Loucy (cell line): ENCODE measurements around the gene TASOR.

ENCODE experiments used
- H2AFZ ChIP-seq: fragments of 200-600 bp; sonication (generic); 2 replicates; pipeline ENCODE4 v1.6.0; 2016; ENCODE audit warnings: antibody characterized with exemption, mild to moderate bottlenecking, low read length, moderate library complexity
- H3F3A ChIP-seq: fragments of 200-600 bp; 2 replicates; pipeline ENCODE4 v1.6.0; 2016; ENCODE audit warnings: antibody characterized with exemption, low read depth, mild to moderate bottlenecking
- H3K27me3 ChIP-seq: fragments of 200-600 bp; sonication (generic); 2 replicates; pipeline ENCODE4 v1.6.1; 2014; ENCODE audit warnings: low read length, mild to moderate bottlenecking; ENCODE audit not compliant: insufficient read depth, poor library complexity, severe bottlenecking
- H3K36me3 ChIP-seq: fragments of 200-600 bp; sonication (generic); 2 replicates; pipeline ENCODE4 v1.6.1; 2016; ENCODE audit warnings: low read length; ENCODE audit not compliant: insufficient read depth
- H3K4me1 ChIP-seq: fragments of 200-600 bp; sonication (generic); 2 replicates; pipeline ENCODE4 v1.5.1; 2014; ENCODE audit warnings: low read length, mild to moderate bottlenecking; ENCODE audit not compliant: insufficient read depth, poor library complexity, severe bottlenecking
- H3K4me2 ChIP-seq: fragments of 200-600 bp; sonication (generic); 2 replicates; pipeline ENCODE4 v1.6.0; 2014; ENCODE audit warnings: antibody characterized with exemption, low read length, low read depth, mild to moderate bottlenecking; ENCODE audit not compliant: poor library complexity, severe bottlenecking
- H3K4me3 ChIP-seq: fragments of 200-600 bp; sonication (generic); 2 replicates; pipeline ENCODE4 v1.5.1; 2014; ENCODE audit warnings: low read length, mild to moderate bottlenecking, mixed read lengths; ENCODE audit not compliant: poor library complexity, severe bottlenecking
- H3K79me2 ChIP-seq: fragments of 200-600 bp; sonication (generic); 2 replicates; pipeline ENCODE4 v1.6.1; 2014; ENCODE audit warnings: low read length; ENCODE audit not compliant: insufficient read depth
- H3K9ac ChIP-seq: fragments of 200-600 bp; sonication (generic); 2 replicates; pipeline ENCODE4 v1.6.0; 2014; ENCODE audit warnings: mild to moderate bottlenecking, low read depth, low read length, moderate library complexity; ENCODE audit not compliant: poor library complexity, severe bottlenecking
- H3K9me2 ChIP-seq: fragments of 200-600 bp; sonication (generic); replicated peaks from 2 replicates; pipeline ENCODE4 v1.6.1; 2016; ENCODE audit warnings: low read depth, low read length, mixed read lengths
- H3K9me3 ChIP-seq: fragments of 200-600 bp; sonication (generic); 2 replicates; pipeline ENCODE4 v1.6.1; 2014; ENCODE audit warnings: mild to moderate bottlenecking, antibody characterized with exemption, low read length, low read depth; ENCODE audit not compliant: insufficient read depth
- H4K20me1 ChIP-seq: fragments of 200-600 bp; sonication (generic); 2 replicates; pipeline ENCODE4 v1.6.0; 2014; ENCODE audit warnings: antibody characterized with exemption, low read length, mild to moderate bottlenecking; ENCODE audit not compliant: insufficient read depth, poor library complexity, severe bottlenecking
- CTCF ChIP-seq: fragments of 200-600 bp; sonication (generic); conservative IDR thresholded peaks from 2 replicates; pipeline ENCODE4 v1.5.1; 2014; ENCODE audit warnings: mild to moderate bottlenecking, antibody characterized with exemption, low read length
- EZH2phosphoT487 ChIP-seq: fragments of 200-600 bp; IDR thresholded peaks from 2 replicates; pipeline ENCODE4 v1.6.1; 2018; ENCODE audit warnings: antibody characterized with exemption, mild to moderate bottlenecking, moderate library complexity, borderline replicate concordance

TASOR gene

GRCh38 chr3:56684029-56684428 is 964 bp upstream of the TASOR start:
- H3K4me1 ChIP-seq = peaks cover 34% of the 10 kb centered on the region
- H3K36me3 ChIP-seq = no peaks in the 10 kb centered on the region
- no peak overlapping the region for H3K4me3 ChIP-seq
- H3K27me3 ChIP-seq = no peaks in the 10 kb centered on the region
- H3K4me2 ChIP-seq = peak overlapping the region; percentile 92
- TF ChIP-seq CTCF = no peak
- no peak for TF ChIP-seq EZH2phosphoT487
- H3K9me2 ChIP-seq = no peaks in the 10 kb centered on the region
- peak overlapping the region; percentile 97 for H3K9ac ChIP-seq
- no peaks in the 10 kb centered on the region for H3K9me3 ChIP-seq
- no peaks in the 10 kb centered on the region for H3F3A ChIP-seq
- H4K20me1 ChIP-seq = peaks cover 31% of the 10 kb centered on the region
- peaks cover 45% of the 10 kb centered on the region for H3K79me2 ChIP-seq
- no peak overlapping the region for H2AFZ ChIP-seq

GRCh38 chr3:56682462-56683121 is 473 bp downstream of the TASOR start:
- Histone ChIP-seq H2AFZ (peak overlapping the region; percentile 99), H3K4me2 (peak overlapping the region; percentile 92), H3K4me3 (peak overlapping the region; percentile 79), H3K4me1 (peaks cover 38% of the 10 kb centered on the region), H4K20me1 (peaks cover 39% of the 10 kb centered on the region), H3K36me3 (no peaks in the 10 kb centered on the region), H3K79me2 (peaks cover 53% of the 10 kb centered on the region), H3K9me2 (no peaks in the 10 kb centered on the region), H3K27me3 (no peaks in the 10 kb centered on the region), H3K9ac (peak overlapping the region; percentile 97), H3F3A (no peaks in the 10 kb centered on the region), H3K9me3 (no peaks in the 10 kb centered on the region)
- TF ChIP-seq CTCF (0 out of 2 replicates have a peak, but pooled peaks have one; percentile 9), EZH2phosphoT487 (no peak)

DNA sequence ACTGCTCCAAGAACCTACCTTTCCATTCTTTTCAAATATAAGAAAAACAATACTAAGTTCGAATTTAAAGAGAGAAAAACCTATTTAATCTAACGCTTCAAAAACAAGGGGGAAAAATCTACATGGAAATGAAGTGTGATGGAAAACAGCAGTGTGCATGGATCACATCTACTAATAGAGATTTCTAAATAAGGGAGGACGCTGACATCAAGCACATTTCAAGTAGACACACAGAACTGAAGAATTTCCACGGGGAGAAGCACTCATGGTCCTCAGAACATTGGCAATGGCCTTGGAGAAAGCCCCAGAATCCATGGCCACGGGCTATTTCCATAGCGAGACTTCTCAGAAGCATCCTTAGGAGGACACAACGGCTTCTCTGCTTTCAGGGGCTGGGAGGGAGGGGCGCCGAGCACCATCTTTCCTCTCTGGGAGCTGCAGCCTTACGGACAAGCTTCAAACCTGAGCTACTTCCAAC is 1.0 kb downstream of the TASOR start:
- Histone ChIP-seq H2AFZ (peak overlapping the region; percentile 99), H3K79me2 (peaks cover 59% of the 10 kb centered on the region), H3K27me3 (no peaks in the 10 kb centered on the region), H3K4me1 (peaks cover 39% of the 10 kb centered on the region), H3K9ac (peak overlapping the region; percentile 97), H3K4me2 (peak overlapping the region; percentile 92), H3K9me2 (no peaks in the 10 kb centered on the region), H3K4me3 (peak overlapping the region; percentile 79), H3K9me3 (no peaks in the 10 kb centered on the region), H4K20me1 (peaks cover 42% of the 10 kb centered on the region), H3K36me3 (no peaks in the 10 kb centered on the region), H3F3A (no peaks in the 10 kb centered on the region)
- no peak for TF ChIP-seq CTCF
- TF ChIP-seq EZH2phosphoT487 = no peak
